GM12875 (cell line): ENCODE data around the gene ANTKMT.

ENCODE experiments used
- H3K4me3 ChIP-seq: one replicate; pipeline ENCODE4 v1.5.1; 2011; ENCODE audit warnings: low read depth, low read length, control low read depth
- TF ChIP-seq, protein P1 (sequence below): IDR thresholded peaks from 2 replicates; pipeline ENCODE4 v1.5.1; 2011; ENCODE audit warnings: low read depth, mild to moderate bottlenecking, control low read depth, inconsistent platforms, low read length, moderate library complexity, borderline replicate concordance; ENCODE audit not compliant: insufficient read depth

The ANTKMT gene

DNA sequence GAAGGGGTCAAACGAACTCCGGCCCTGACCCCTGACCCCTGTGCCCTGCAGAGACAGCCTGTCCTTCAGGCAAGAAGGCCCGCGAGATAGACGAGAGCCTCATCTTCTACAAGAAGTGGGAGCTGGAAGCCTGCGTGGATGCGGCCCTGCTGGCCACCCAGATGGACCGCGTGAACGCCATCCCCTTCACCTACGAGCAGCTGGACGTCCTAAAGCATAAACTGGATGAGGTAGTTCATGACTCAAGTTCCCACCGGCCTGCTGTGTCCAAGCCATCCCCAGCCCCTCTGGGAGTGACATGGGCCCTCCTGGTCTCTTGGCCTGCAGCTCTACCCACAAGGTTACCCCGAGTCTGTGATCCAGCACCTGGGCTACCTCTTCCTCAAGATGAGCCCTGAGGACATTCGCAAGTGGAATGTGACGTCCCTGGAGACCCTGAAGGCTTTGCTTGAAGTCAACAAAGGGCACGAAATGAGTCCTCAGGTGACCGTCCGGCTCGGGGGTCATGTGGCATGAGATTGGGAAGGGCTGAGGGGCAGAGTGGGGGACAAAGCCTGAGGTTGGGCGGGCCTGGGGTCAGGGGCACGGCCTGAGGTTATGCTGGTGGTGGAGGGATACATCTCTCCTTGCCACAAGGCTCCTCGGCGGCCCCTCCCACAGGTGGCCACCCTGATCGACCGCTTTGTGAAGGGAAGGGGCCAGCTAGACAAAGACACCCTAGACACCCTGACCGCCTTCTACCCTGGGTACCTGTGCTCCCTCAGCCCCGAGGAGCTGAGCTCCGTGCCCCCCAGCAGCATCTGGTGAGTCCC lies 45.3 kb downstream of the ANTKMT start:
- H3K4me3 ChIP-seq: no peak overlapping the region
- TF ChIP-seq, protein P1, sequence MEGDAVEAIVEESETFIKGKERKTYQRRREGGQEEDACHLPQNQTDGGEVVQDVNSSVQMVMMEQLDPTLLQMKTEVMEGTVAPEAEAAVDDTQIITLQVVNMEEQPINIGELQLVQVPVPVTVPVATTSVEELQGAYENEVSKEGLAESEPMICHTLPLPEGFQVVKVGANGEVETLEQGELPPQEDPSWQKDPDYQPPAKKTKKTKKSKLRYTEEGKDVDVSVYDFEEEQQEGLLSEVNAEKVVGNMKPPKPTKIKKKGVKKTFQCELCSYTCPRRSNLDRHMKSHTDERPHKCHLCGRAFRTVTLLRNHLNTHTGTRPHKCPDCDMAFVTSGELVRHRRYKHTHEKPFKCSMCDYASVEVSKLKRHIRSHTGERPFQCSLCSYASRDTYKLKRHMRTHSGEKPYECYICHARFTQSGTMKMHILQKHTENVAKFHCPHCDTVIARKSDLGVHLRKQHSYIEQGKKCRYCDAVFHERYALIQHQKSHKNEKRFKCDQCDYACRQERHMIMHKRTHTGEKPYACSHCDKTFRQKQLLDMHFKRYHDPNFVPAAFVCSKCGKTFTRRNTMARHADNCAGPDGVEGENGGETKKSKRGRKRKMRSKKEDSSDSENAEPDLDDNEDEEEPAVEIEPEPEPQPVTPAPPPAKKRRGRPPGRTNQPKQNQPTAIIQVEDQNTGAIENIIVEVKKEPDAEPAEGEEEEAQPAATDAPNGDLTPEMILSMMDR: no peak

DNA sequence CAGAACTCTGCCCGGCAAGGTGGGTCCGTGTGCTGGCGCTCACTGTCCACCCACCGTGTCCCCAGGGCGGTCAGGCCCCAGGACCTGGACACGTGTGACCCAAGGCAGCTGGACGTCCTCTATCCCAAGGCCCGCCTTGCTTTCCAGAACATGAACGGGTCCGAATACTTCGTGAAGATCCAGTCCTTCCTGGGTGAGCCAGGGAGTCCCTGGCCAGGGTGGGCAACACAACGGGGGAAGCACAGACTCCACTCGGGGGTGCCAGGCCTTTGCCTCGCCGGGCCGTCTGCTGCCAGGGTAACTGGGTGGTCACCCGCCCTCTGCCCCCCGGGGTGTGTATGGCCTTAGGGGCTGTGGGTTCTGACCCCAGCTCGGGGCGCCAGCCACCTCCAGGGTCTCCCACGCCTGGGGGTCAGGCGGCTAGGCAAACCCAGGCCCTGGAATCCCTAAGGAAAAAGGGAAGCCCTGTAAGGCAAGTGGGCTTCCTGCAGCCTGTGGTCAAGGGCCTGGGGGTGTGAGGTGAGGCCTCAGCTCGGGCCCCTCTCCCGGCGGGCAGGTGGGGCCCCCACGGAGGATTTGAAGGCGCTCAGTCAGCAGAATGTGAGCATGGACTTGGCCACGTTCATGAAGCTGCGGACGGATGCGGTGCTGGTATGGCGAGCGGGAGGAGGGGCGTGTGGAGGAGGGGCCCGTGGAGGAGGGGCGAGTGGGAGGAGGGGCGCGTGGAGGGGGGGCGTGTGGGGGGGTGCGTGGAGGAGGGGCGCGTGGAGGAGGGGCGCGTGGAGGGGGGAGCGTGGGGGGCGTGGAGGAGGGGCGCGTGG lies 46.1 kb downstream of the ANTKMT start:
- TF ChIP-seq, protein P1: no peak
- H3K4me3 ChIP-seq: no peak overlapping the region

DNA sequence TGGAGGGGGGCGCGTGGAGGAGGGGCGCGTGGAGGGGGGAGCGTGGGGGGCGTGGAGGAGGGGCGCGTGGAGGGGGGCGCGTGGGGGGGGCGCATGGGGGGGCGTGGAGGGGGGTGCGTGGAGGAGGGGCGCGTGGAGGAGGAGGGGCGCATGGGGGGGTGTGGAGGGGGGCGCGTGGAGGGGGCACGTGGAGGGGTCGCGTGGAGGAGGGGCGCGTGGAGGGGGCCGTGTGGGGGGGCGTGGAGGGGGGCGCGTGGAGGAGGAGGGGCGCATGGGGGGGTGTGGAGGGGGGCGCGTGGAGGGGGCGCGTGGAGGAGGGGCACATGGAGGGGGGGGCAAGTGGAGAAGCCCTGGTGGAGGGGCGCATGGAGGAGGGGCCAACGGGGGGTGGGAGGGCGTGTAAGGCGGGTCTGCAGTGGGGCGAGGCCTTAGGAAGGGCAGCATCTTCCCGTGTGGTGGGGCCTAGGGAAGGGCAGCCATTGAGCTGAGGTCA lies 46.8 kb downstream of the ANTKMT start:
- H3K4me3 ChIP-seq: no peak overlapping the region
- TF ChIP-seq, protein P1: no peak

DNA sequence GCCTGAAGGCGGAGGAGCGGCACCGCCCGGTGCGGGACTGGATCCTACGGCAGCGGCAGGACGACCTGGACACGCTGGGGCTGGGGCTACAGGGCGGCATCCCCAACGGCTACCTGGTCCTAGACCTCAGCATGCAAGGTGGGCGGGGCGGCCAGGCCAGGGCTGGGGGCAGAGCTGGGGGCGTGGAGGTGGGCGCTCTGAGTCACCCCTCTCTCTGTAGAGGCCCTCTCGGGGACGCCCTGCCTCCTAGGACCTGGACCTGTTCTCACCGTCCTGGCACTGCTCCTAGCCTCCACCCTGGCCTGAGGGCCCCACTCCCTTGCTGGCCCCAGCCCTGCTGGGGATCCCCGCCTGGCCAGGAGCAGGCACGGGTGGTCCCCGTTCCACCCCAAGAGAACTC lies 47.5 kb downstream of the ANTKMT start:
- TF ChIP-seq, protein P1: no peak
- no peak overlapping the region for H3K4me3 ChIP-seq

DNA sequence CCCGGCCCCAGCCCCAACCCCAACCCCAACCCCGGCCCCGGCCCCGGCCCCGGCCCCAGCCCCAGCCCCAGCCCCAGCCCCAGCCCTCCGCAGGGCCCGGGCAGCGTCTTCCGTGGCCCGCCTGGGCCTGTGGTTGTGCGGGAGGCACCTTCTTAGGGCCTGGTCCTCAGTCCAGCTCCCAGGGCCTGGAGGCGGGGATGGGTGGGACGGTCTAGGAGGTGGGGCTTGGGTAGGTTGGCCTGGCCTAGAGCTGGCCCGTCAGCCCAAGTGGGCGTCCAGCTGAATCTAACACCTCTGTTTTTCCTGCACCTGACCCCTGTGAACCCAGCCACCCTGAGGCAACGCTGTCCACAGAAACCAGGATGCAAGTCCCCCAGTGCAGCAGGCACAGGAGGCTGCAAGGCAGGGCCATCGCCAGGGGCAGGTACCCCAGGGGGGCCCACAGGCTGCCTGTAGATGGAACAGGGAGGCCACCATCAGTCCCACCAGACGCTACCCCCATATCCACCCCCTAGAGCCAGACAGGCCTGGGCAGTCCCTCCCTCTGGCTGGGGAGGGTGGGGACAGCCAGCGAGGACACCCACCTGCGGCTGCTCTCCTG lies 48.3 kb downstream of the ANTKMT start:
- H3K4me3 ChIP-seq: no peak overlapping the region
- TF ChIP-seq, protein P1: no peak

DNA sequence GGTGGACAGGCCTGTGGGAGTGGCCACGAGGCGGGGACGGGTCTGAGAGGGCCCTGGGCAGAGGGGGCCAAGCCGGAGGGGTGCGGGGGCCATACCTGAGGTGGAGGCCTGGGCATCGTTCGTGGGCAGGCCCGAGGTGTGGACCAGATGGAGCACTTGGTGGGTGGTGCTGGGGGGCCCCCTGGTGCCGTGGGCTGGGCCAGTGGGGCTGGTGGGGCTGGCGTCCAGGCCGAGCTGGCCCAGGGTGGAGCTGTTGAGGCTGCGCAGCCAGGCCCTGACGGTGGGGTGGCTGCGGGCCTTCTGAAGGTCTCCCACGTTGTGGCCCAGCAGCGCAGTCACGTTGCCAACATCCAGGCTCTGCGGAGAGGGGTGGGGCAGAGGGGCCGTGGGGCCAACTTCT lies 49.0 kb downstream of the ANTKMT start:
- TF ChIP-seq, protein P1: no peak
- no peak overlapping the region for H3K4me3 ChIP-seq
